Astrocyte (in vitro differentiated cells and primary cell): Measurements from ENCODE around the gene EIF3J.

ENCODE experiments used
- EZH2 ChIP-seq: IDR thresholded peaks from 2 replicates; pipeline ENCODE4 v1.6.1; 2012; ENCODE audit warnings: mild to moderate bottlenecking, low read length, inconsistent platforms; ENCODE audit not compliant: insufficient read depth
- TF ChIP-seq, protein P1 (sequence below): IDR thresholded peaks from 2 replicates; pipeline ENCODE4 v1.5.1; 2011; ENCODE audit warnings: low read depth, mild to moderate bottlenecking, inconsistent platforms, low read length, moderate library complexity; ENCODE audit not compliant: insufficient read depth

DNA sequence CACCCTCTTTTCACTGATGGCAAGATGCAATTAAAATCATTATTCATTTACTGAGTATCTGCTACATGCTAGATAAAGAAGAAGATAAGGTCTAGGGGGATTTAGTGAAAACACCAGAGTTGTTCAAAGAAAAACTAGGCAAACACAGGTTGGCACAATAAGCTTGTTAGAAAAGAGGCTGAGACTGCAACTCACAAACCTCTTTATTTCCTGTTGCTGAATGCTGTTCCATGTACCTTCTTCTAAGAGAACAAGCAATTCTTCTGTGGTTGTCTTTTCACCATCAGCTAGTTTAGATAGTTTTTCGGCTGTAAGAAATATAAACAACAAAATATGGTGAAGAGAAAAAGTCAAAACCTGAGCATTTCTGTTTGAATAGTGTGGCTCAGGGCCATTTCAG is 61.1 kb downstream of the EIF3J start:
- TF ChIP-seq, protein P1, sequence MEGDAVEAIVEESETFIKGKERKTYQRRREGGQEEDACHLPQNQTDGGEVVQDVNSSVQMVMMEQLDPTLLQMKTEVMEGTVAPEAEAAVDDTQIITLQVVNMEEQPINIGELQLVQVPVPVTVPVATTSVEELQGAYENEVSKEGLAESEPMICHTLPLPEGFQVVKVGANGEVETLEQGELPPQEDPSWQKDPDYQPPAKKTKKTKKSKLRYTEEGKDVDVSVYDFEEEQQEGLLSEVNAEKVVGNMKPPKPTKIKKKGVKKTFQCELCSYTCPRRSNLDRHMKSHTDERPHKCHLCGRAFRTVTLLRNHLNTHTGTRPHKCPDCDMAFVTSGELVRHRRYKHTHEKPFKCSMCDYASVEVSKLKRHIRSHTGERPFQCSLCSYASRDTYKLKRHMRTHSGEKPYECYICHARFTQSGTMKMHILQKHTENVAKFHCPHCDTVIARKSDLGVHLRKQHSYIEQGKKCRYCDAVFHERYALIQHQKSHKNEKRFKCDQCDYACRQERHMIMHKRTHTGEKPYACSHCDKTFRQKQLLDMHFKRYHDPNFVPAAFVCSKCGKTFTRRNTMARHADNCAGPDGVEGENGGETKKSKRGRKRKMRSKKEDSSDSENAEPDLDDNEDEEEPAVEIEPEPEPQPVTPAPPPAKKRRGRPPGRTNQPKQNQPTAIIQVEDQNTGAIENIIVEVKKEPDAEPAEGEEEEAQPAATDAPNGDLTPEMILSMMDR = no peak
- TF ChIP-seq EZH2 = no peak
